GM19099 (cell line): Measurements from ENCODE around the gene SLFN5.
"Not testable (repeated sequence)": the region's sequence is repeated elsewhere in the genome, so short reads cannot be mapped to it uniquely, and the experiment has no call there.

Source experiments
- POLR2A ChIP-seq: IDR thresholded peaks from 3 replicates; pipeline ENCODE4 v1.6.1; 2011; ENCODE audit warnings: low read depth; ENCODE audit not compliant: insufficient read length; ENCODE audit errors: extremely low read depth

SLFN5 gene

GRCh38 chr17:35242805-35243560, at the start of gene SLFN5:
TSS of gene SLFN5 (plus strand) at chr17:35243072. CDS start at chr17:35258691, 15,619 bp downstream.
- peak; percentile 100 for TF ChIP-seq POLR2A

GRCh38 chr17:35194001-35194400, 48.9 kb upstream of the SLFN5 start, which contains the start of gene SLC35G3:
TSS of gene SLC35G3 (minus strand) at chr17:35194393. CDS start at chr17:35194307, 86 bp downstream.
- not testable (repeated sequence) for TF ChIP-seq POLR2A

DNA sequence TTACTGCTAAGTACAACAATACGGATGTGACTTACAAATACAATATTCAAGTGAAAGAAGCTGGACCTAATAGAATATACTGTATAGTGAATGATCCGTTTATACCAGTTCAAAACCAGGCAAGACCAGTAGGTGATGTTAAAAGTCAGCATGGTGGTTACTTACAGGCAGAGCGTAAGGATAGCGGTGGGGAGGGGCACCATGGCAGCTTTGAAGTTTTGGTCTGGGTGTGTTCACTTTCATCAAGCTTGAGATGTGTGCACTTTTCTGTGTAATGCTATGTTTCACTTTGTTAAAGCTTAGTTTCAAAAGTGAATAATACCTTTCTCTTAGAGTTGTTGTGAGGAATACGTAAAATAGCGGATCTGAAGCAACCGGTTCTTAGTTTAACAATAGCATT, 32.1 kb upstream of the SLFN5 start:
- TF ChIP-seq POLR2A: no peak

DNA sequence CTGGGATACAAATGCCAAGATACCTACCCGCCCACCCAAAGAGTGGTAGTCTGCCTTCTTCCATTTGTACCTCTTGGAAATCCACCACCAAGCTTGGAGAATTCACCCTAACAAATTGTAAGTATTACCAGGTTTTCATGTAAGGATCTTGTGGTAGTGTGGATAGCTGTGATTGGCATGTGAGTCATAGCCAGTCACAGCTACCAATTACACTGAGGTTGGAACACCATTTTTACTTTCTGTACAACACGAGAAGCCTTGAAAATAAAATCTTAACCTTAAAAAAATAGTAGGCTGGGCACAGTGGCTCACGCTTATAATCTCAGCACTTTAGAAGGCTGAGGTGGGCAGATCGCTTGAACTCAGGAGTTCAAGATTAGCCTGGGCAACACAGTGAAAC, 30.2 kb upstream of the SLFN5 start:
- TF ChIP-seq POLR2A: no peak

- no peak for TF ChIP-seq POLR2A
Measured at GRCh38 chr17:35213412-35213940, 29.4 kb upstream of the SLFN5 start.

GRCh38 chr17:35214192-35214591, 28.7 kb upstream of the SLFN5 start:
- TF ChIP-seq POLR2A: no peak

DNA sequence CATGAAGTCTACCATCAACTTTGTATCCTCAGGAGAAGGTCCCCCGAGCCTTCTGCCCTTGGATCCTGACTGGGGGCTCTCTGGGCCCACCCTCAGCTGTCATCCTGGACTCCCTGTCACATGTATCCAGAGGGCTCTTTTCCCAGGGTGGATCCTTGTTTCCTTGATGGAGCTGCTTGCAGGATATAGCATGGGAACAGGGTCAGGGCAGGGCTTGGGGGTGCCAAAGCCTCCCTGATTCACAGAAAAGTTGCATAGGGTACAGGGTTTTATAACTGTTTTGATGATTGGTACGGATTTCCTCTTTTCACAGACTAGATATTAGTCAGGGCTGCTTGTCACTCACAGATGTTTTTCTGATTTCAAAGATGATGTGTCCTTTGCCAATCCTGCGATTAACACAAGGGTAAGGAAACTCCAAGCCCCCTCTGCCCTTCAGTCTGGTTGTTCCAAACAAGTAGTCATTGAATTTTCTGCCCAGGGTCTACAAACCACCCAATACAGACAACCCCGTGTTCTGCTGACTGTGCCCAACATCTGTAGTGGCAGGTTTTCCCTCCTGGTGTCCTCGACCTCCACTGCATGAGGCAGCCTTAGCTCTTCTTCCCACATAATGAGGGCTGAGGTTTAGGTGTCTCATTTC, 28.1 kb upstream of the SLFN5 start:
- TF ChIP-seq POLR2A: no peak

GRCh38 chr17:35217107-35217506, 25.8 kb upstream of the SLFN5 start:
- TF ChIP-seq POLR2A: no peak

DNA sequence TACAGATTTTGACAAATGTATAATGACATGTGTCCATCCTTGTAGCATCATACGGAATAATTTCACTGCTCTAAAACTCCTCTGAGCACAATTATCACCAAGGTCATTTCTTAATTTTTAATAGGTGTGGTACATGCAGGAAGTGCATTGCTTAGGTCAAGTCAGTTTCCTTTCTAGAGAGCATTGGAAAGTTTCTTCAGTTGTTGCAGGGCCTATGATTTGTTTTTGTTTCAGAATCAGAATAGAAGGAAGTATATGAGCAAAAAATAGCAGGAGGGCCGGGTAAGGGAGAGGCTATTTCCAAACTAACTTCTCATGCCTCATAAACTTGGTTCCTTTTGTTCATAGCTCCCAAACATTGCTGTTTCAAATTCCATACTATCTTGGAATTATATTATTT, 24.0 kb upstream of the SLFN5 start:
- TF ChIP-seq POLR2A: no peak

DNA sequence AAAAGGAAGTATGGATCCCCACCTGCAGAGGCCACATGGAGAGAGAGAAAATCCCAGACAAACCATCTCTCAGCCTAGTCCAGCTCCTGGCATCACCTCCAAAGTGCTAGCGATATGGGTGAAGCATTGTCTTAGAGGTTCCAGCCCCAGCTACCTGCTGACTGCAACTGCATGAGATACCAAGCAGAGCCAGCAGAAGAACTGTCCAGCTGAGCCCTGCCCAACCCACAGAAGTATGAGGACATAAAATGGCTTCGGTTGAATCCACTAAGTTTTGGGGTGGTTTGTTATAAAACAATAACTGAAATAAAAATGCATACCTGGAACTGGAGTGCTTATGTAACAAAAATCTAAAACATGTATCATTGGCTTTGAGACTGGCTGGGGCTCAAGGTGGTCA, 20.4 kb upstream of the SLFN5 start:
- TF ChIP-seq POLR2A: no peak

DNA sequence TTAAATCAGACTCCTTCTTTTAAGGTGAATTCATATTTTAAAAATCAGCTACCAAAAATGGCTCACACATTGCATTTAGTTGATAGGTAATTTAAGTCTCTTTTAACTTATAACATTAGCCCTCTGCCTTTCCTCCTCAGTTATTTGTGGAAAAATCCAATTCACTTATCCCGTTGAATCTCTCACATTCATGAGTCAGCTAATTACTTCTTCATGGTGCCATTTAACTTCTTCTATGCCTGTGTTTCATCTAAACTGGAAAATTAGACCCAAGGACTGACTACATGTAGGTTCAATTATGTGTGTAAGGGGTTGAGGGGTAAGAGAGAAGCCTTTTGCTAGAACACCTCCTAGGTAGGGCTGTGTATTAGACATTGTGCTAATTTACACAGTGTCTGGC, 18.4 kb upstream of the SLFN5 start:
- TF ChIP-seq POLR2A: no peak

- TF ChIP-seq POLR2A: no peak
Measured at GRCh38 chr17:35227546-35227945, 15.3 kb upstream of the SLFN5 start.

- no peak for TF ChIP-seq POLR2A
Measured at GRCh38 chr17:35229638-35230037, 13.2 kb upstream of the SLFN5 start.

- TF ChIP-seq POLR2A: no peak
Measured at GRCh38 chr17:35235289-35235688, 7.6 kb upstream of the SLFN5 start.

DNA sequence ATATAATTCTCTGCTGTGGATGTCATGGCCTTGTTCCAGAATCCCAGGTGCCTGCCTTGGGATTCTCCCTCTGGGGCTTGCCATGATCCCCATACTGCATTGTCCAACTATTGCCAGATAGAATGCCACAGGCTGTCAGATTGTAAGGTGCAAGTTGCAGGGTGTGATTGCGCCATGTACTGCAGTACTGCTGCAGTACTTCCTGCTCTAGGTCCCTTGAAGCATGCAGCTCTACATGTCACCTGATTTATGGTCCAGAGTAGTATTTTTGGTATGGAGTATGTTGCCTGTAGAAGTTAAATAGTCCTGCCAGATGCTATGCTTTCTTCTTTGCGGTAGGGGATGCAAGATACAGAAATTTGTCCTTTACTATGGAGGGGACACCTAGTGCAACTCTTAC, 7.0 kb upstream of the SLFN5 start:
- no peak for TF ChIP-seq POLR2A

GRCh38 chr17:35236821-35237220, 6.1 kb upstream of the SLFN5 start:
- TF ChIP-seq POLR2A: no peak
